NCI-H1417 (cell line): ENCODE results near the gene WWTR1.
A peak's percentile ranks its signal among the peaks of the same experiment; 100 is the strongest.

Source experiments
- DNase-seq, 3 experiments: peaks; one replicate each; lab custom pipeline; 2025; lab: John Stamatoyannopoulos, UW

Gene WWTR1

GRCh38 chr3:149534082-149534481 lies 123.7 kb downstream of the WWTR1 start:
- no peak for DNase-seq

GRCh38 chr3:149532489-149533180 lies 125.2 kb downstream of the WWTR1 start:
- peak in 1 of 3 experiments; percentile 39 for DNase-seq

- DNase-seq: no peak
Observed at GRCh38 chr3:149529099-149529498, 128.7 kb downstream of the WWTR1 start.

GRCh38 chr3:149528340-149528650 lies 129.5 kb downstream of the WWTR1 start:
- DNase-seq: no peak

GRCh38 chr3:149527531-149528339 lies 130.1 kb downstream of the WWTR1 start:
- DNase-seq: peak in 2 of 3 experiments; percentile 26 to 61

- DNase-seq: no peak
Observed at GRCh38 chr3:149523512-149524299, 134.1 kb downstream of the WWTR1 start.

- no peak for DNase-seq
Observed at GRCh38 chr3:149519912-149520311, 137.9 kb downstream of the WWTR1 start.

GRCh38 chr3:149516920-149517319 lies 140.9 kb downstream of the WWTR1 start:
- DNase-seq: no peak

- DNase-seq: no peak
Observed at GRCh38 chr3:149515249-149515648, 142.6 kb downstream of the WWTR1 start.

- DNase-seq: no peak
Observed at GRCh38 chr3:149514471-149514870, 143.4 kb downstream of the WWTR1 start.

- peak; percentile 62 to 89 (median 66) for DNase-seq
Observed at GRCh38 chr3:149512073-149512782, 145.6 kb downstream of the WWTR1 start.

GRCh38 chr3:149511040-149511626 lies 146.7 kb downstream of the WWTR1 start:
- no peak for DNase-seq

GRCh38 chr3:149510480-149510879 lies 147.3 kb downstream of the WWTR1 start:
- DNase-seq: no peak

- DNase-seq: no peak
Observed at GRCh38 chr3:149509526-149509925, 148.3 kb downstream of the WWTR1 start.

GRCh38 chr3:149507491-149508324 lies 150.1 kb downstream of the WWTR1 start:
- DNase-seq: no peak

GRCh38 chr3:149506965-149507364 lies 150.9 kb downstream of the WWTR1 start:
- DNase-seq: no peak

- no peak for DNase-seq
Observed at GRCh38 chr3:149506540-149506939, 151.3 kb downstream of the WWTR1 start.

- DNase-seq: no peak
Observed at GRCh38 chr3:149502438-149502837, 155.4 kb downstream of the WWTR1 start.

GRCh38 chr3:149501524-149501923 lies 156.3 kb downstream of the WWTR1 start:
- DNase-seq: no peak

GRCh38 chr3:149497966-149498670 lies 159.7 kb downstream of the WWTR1 start:
- DNase-seq: no peak
